T-helper 9 cell (primary cell): ENCODE results near the gene PLCB2.

ENCODE experiments used
- DNase-seq: peaks from one replicate; pipeline ENCODE4 v3.0.0-alpha.2; 2020

The PLCB2 gene

DNA sequence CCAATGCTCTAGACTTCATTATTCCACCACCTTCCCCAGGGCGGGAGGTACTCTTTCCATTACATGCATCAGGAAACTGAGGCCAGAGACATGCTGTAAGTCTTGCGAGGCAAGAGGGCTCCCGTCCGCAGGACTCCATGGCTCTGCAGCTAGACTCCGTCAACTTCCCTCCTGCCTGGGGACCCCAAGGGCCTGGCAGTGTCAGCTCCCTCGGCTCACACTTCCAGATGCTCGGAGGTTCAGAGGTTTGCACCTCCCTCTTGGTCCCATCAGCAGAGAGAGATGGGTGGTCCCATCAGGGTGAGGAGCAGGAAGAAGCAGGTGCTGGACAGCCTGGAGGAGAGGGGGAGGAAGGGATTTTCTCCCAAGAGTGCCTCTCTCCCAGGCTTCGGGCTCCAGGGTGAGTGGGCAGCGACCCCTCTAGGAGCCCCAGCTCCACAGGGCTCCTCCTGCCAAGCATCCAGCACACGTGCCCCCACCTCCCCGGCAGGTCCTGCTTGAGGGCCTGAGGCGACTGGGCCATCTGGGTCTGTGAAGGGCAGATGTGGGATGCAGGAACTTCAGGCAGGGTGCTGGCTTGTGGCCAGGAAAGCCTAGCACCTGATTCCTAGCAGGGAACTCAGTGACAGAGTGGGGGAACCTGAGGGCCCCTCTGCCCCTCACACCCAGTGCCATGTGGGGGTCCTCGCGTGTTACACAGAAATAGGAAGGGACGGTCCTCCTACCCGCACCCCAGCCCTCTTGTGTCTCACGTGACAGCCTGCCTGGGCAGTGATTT is 59.5 kb downstream of the PLCB2 start:
- no peak for DNase-seq

DNA sequence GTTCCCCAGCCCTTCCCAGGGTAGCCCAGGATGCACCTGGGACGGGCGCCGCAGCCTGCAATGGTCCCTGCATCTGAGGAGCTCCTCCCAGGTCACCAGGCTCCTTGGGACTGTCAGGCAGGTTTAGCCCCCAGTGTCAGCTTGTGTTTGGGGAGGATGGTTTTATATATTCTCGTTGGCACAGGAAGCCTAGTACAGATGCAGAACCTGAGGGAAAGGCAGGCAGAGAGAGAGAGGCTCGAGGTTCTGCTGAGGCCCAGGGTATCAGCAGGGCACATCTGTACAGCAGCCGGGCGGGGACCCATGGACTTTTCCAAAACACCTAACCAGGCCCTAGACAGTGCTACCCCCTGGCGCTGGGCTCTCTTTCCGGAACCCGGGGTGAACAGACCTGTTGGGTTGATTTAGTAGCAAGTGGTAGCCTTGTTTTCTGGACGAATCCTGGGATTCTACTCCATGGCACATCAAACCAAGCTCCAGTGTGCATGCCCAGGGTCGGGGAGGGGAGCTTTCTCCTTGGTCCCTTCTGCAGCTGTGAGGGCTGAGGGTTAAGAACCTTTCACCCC is 60.2 kb downstream of the PLCB2 start:
- DNase-seq: no peak

DNA sequence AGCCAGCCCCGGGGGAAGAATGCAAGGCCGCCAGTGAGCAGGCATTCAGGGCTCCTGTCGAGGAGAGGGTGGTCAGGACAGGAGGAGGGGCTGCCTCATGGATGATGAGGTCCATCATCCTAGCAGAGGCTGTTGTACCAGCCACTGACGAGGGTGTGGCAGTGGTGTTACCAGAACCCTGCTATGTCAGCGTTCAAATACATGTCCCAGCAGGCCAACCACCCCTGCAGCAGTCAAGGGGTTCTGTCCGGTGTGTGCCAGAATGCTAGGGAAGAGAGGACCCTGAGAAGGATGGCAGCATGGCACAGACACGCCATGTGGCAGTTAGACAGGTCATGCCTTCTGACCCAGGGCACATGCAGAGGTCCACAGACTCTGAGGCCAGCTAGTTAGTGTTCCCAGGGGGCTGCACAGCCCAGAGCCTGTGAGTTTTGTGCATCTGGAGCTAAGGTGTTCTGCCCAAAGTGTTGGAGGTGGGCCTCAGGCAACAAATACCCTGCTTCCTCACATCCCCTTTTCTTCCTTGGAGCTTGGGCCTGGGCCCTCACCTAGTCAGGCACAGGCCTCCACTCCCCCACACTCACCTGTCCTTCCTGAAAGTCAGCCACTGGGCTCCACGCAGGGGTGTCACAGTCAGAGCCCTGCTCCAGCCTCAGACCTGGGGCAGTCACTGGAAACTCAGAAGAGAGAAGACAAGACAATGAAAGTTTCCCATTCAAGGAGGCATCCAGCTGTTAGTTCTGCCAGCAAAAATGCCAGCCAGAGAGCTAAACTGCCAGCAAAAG is 61.0 kb downstream of the PLCB2 start:
- DNase-seq: no peak

DNA sequence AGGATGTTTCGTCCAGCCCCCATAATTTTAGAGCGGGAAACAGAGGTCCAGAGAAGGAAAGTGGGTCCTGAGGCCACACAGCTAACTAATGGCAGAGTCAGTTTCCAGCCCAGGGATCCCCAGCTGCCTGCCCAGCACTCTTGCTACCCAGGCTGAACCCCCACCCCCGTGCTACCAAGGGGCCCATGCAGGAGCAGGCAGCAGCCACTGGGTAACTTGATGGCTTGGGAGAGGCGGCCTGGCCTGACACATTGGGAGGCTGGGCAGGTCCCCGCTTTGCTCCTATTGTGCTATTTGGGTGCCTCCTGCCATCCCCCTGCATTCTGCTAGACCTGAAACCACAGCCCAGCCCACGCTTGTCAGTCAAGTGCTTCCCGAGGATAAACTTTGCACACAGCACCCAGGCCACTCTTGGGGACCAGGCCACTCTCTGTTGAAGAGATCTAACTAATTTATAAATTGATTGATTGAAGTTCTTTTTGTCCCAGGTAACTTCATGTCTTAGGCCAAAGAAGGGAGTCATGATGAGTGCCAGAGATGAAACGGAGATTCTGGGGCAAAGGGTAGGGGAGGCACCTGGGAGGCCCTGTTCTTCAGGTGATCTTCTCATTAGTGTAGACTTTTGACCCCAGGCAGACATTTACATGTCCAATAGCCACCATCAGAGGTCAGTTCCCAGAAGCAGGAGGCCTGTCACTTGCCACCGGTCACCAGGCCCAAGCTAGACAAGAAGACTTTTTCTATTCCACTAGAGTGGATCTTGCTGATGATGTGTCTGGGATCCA is 61.9 kb downstream of the PLCB2 start:
- DNase-seq: no peak

DNA sequence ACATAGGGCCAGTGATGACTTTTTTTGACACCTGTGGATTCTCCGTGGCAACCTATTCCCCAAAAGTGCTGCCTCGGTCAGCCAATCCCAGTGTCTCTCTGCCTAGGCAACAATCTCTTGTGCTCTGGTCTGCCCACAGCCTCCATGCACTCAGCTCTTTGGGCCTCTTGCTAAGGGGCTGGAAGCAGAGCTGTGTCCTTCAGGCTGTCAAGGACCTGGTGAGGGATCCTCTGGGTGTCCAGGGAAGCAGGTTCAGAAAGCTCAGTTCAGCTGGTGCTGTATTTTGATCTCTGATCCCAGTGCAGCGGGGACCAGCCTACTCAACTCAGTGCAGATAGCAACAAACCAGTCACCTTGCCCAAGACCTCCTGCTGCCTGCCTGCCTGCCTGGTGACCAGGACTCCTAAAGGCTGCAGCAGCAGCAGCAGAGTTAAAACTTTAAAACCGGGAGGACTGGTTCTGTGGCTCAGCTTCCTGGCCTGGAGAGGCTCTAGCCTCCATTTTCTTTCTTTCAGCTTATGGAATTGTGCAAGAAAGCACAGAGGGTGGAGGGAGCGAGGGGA is 62.7 kb downstream of the PLCB2 start:
- DNase-seq: no peak

DNA sequence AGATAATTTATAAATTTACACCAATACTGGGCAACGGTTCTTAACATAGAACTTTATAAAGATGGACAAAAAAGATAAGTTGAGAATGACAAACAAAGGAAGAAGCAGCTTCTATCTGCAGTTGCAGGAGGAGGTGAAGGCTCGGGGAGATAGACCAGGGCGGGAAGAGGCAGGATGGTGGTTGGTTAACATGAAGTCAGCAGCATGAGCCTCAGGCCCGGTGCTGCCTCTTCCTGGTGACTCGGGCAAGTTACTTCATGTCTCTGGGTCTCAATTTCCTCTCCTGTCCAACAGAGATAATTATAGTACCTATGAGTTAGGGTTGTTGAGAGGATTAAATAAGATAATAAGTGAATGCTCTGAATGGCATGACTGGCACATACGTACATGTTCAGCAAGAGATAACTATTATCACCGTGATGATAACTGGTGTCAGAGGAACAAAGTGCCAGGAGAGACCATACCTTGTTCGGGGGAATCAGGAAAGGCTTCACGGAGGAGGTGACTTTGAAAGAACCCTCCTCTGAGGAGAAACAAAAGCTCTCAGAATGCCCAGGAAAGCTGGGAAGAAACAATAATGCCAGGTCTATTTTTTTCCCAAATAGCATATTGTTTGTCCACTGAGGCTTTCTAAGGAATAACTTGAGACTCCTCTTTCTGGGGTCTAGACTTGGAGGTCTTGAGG is 64.5 kb downstream of the PLCB2 start:
- DNase-seq: no peak

DNA sequence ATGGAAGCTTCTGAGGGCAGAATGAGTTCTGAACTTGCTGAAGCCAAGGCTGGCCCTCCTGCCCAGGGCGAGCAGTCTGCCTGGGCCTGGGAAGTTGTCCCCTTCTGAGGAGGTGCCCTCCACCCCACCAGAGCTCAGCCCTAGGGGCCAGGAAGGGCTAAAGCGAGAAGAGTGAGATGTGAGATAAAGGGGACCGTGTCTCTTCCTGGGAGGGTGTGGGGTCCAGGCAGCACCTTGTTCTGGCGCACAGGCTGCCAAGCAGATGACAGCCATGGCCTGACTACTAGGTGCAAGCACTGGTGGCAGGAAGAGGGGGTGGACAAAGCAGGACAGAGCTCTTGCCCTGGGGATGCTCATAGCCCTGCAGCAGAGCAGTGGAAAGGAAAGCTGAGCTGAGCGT is 65.1 kb downstream of the PLCB2 start:
- DNase-seq: no peak

DNA sequence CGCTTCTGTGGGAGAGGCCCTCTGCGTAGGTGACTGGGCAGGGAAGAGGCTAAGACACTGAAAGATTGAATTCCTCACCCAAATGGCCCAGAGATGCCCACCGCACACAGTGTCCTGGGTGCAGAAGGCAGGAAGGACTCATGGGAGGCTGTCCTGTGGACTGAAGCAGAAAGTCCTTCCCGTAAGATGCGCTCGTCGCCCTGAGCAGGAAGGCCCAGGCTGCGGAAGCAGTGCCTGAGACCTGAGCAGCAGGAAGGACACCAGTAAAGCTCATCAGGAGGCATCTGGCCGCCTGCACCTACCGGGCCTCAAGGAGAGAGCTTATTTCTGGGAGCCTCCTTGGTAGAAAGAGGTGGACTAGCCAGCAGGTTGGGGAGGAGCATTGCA is 65.5 kb downstream of the PLCB2 start:
- no peak for DNase-seq

DNA sequence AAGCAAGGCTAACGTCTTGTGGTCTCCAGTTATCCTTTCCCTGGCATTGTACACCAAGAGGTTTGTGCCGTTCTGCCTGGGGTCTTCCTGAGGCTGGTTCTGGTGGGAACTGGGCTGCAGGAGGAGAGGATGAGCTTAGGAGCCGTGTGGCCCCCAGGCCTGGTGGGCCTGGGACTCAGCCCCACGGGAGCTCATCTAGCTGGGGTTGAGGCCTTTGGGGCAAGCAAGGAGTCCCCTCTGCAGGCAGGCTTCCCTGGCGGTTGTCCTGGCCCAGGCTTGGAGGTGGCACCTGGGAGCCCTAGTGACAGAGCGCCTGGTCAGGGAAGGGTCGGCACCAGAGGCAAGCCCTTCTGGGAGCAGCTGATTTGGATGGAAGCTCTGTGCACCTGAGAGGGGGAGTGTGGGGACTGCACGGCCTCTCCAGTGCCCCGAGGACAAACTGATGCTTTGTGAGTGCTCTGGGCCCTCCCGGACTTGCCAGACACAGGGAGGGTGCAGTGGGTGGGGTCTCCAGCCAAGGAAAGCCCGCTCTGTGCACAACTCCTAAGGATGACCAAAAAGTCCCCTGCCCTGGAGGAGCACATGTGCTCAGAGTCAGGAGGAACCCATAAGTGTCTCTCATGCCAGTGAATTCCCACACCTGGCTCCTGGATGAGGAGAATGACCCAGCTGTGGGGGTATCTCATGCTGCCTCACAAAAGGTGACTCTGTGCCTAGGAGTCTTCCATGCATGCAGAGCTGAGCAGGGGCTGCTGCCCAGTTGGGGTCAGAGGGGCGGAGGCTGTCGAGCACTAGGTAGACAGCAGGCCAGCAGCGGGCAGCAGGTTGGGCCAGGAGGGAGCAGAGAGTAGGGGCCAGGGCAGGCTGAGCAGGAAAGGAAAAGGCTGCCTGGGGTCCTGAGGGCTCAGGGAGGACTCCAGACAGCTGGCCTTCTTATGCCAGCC is 66.2 kb downstream of the PLCB2 start:
- DNase-seq: no peak

DNA sequence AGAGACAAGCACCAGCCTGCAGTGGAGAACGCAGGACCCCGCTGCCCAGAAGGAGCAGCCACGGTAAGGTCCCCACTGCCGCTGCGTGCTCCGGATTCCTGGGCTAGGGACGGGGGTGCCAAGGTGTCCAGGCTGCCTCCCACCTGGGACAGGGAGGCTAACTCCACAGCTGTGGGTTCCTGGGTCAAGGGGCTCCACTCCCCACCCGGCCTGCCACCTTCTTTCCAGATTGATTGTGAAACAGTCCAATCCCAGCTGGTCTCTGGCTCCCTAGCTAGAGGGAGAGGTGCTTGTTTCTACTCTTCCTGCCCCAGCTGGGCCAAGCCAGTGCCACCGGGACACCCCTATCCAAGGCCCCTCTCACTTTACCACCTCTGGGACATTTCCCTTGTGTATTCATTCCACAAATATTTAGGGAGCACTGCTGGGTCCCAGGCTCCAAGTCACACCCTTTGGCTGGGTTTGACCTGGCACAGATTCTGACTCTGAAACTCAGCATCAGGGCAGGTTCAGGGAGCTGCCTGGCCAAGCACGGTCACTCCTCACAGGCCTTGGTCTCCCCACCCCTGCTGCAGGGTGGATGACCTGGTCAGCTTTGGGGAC is 67.0 kb downstream of the PLCB2 start:
- DNase-seq: no peak

DNA sequence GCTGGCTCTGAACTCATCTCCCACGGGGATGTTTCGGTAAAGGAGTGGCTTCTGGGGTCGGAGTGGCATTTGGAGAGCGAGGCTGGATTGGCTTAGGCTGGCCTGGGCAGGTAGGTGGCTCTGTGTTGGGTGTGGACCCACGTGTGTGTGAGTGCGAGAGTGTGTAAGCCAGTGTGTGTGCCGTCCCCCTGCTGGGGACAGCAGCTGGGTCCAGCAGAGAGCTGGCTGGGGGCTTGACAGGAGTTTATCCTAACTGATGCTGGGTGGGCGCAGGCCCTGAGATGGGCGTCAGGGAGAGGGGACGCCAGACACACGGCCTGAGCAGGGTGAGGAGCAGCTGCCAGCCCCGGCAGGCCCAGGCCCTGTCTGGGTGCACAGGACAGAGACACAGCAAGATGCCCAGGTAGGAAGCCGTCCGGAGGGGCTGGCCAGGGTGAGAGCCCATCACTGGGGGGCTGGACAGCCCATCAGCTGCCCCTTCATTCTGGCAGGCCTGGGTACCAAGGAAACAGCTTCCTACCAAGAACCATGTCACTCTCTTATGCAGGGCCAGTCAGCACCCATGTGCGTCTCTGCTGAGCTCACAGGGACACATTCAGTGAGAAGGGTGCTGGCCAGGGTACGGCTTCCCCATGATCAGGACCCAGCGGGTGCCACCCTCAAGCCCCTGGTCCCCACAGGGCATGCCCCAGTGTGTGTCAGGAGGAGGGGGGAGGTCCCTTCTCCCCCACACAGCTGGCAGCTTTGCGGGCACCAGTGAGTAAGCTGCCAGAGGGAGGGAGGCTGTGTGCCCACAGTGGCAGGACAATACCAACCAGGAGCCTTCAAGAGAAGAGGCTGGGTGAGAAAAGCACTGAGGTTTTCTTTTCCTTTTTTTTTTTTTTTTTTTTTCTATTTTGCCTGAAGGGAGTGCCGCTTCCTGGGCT is 67.8 kb downstream of the PLCB2 start:
- no peak for DNase-seq

DNA sequence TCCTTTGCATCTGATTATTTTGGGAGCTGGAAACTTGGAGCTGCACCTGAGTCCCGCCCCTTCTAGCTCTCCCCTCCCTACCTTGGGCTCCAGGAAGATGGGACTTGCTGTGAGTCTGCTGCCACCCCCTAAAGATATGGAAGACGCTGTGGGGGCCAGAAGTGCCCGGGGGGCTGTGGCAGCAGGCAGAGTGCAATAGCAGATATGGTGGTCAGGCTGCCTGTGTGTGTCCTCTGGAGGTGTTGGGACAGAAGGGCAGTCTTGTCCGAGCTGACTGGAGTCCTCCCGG is 68.4 kb downstream of the PLCB2 start:
- no peak for DNase-seq

DNA sequence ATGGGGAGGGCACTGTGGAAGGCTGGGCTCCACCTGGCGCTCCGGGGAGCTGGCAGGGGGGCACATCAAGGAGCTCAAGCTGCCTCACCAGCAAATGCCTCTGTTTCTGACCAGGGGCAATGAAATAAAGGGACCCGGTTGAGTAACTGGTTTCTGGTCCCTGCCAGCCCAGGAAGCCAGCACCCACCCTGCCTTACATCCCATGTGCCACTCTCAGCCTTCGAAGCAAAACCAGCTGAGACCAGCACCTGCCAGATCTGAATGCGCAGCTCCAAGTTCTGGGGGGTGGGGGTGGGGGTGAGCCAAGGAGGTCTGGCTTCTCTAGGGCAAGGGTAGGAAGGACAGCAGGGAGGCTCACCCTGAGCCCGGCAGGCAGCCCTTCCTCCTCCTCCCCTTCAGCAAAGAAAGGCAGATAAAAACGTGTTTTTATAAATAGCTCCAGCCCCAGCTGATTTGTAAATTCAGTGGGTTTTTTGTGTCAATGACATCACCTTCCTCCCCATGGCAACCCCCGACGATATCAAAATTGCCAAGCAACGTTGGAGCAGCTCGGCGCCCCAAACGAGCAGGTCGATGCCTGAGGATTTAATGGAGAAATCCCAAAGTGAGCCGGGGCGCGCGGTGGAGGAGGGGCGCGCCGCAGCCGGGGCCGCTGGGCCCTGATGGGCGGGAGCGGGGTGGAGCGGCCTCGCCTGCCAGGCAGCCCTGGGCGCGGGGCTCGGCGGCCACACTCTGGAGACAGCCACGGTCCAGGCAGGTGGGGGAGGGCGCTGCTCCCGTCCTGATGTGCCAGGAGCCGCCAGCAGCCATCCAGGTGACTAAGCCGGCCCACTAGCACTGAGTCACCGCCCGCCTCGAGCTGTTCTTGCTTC is 69.0 kb downstream of the PLCB2 start, which contains the start of gene PAK6:
Gene PAK6 (plus strand): TSS at position 532 of the 872 bp plus-strand sequence. CDS start 25,723 bp downstream, outside the sequence.
- no peak for DNase-seq
